AG09309 (cell line): ENCODE results near the gene TARS3.

Experiments
- DNase-seq: peaks from one replicate; pipeline ENCODE4 v3.0.0-alpha.2; 2010; ENCODE audit warnings: low read depth
- H3K4me3 ChIP-seq: 2 replicates; pipeline ENCODE4 v1.5.1; 2011; ENCODE audit warnings: mild to moderate bottlenecking, low read depth, low read length, moderate library complexity; ENCODE audit not compliant: control insufficient read depth
- TF ChIP-seq, protein P1 (sequence below): IDR thresholded peaks from 2 replicates; pipeline ENCODE4 v1.5.1; 2011; ENCODE audit warnings: mild to moderate bottlenecking, low read depth, low read length, inconsistent platforms; ENCODE audit not compliant: insufficient read depth, control insufficient read depth; ENCODE audit errors: missing control alignments

The TARS3 gene

DNA sequence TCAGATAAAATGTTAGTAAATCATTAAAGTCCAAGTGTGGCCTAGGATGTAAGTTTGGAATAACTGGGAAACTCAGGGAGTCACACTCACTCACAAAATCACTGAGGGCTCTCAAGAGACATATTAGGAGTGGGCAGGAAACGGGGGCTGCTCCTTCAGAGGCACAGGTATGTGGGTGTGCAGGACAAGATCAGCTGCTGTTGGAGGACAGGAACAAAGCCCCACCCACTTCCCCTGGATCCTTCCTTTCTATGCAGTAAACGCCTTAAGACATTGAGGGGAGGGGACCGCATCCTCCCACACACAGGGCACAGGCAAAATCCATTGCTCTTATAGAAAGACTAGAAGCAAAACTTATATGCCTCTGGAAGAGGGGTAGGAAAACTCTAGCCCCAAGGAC lies 102.3 kb downstream of the TARS3 start:
- H3K4me3 ChIP-seq: no peak overlapping the region
- DNase-seq: no peak
- TF ChIP-seq, protein P1, sequence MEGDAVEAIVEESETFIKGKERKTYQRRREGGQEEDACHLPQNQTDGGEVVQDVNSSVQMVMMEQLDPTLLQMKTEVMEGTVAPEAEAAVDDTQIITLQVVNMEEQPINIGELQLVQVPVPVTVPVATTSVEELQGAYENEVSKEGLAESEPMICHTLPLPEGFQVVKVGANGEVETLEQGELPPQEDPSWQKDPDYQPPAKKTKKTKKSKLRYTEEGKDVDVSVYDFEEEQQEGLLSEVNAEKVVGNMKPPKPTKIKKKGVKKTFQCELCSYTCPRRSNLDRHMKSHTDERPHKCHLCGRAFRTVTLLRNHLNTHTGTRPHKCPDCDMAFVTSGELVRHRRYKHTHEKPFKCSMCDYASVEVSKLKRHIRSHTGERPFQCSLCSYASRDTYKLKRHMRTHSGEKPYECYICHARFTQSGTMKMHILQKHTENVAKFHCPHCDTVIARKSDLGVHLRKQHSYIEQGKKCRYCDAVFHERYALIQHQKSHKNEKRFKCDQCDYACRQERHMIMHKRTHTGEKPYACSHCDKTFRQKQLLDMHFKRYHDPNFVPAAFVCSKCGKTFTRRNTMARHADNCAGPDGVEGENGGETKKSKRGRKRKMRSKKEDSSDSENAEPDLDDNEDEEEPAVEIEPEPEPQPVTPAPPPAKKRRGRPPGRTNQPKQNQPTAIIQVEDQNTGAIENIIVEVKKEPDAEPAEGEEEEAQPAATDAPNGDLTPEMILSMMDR: no peak

- no peak for DNase-seq
- TF ChIP-seq, protein P1: no peak
- H3K4me3 ChIP-seq: no peak overlapping the region
Observed at GRCh38 chr15:101620671-101621070, 103.6 kb downstream of the TARS3 start.

- DNase-seq: no peak
- TF ChIP-seq, protein P1: no peak
- H3K4me3 ChIP-seq: no peak overlapping the region
Observed at GRCh38 chr15:101619615-101619865, 104.7 kb downstream of the TARS3 start.

- no peak overlapping the region for H3K4me3 ChIP-seq
- TF ChIP-seq, protein P1: no peak
- no peak for DNase-seq
Observed at GRCh38 chr15:101618851-101619614, 105.2 kb downstream of the TARS3 start.

DNA sequence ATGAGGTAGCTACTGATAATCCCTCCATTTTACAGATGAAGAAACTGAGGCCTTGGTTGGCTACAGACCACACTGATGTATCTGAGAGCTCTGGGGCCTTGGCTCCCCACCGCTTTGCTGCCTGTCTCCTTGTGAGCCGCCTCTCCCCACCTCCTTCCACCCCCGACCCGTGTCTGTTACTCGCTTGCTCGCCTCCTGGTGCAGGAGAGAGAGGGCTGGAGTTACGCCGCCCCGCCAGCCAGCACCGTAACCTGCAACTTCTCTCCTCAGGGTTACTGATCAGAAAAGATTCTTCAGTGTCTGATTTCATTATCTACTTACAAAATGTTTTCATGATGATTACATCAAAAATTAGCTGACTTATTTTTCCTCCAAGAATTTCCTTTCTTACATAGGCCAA lies 106.2 kb downstream of the TARS3 start:
- no peak for DNase-seq
- TF ChIP-seq, protein P1: no peak
- H3K4me3 ChIP-seq: no peak overlapping the region

GRCh38 chr15:101617390-101617965 lies 106.8 kb downstream of the TARS3 start:
- DNase-seq: no peak
- TF ChIP-seq, protein P1: no peak
- H3K4me3 ChIP-seq: no peak overlapping the region
